ENCODE results near the gene ZNF549. TPM values are rescaled to one million over a fixed set of nuclear protein-coding genes. Genes with fewer than 3 reads are reported as not detected.

Gene ZNF549
- total RNA-seq, 1 donor from 2014 or later: 6.8 TPM

DNA sequence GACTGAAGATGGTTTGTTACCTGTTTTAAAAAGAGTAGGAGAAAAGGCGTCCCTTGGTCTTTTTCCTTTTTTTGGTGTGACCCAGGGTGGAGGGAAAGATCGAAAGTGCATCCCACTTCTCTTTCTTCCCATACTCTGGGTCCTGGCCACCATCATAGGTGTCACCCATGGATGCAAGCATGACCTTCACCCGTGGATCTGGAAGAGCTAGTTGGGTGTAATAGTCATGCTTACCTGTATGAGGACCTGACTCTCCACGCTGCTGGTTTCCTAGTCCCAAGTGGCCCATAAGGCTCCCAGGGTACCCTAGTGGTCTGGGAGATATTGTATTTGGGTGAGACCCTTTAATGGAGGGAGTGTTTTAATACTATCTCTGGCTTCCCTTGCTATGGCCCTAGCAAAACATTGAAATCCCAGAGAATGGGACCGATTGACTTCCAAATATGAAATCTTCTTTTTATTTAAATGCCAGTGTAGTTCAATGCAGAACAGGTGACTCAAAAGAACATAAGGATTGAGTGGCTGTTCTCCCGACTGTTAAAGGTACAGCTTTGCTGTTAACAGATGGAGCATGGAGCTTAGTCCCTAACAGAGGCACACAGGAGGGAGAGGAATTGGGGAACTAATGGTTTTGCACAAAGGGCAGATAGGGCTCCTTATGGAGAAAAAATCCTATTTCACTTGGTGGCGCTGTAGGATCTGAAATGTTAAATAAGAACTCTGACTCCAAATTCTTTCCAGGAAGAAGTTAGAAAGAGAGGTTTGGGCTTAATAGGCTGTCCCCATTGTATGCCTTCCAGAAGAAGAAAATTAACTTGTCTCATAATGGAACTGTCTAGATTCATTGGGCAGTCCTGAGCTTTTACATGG lies 39.5 kb downstream of the ZNF549 start:
- intact Hi-C loops (cut with micrococcal nuclease): no loop called here

DNA sequence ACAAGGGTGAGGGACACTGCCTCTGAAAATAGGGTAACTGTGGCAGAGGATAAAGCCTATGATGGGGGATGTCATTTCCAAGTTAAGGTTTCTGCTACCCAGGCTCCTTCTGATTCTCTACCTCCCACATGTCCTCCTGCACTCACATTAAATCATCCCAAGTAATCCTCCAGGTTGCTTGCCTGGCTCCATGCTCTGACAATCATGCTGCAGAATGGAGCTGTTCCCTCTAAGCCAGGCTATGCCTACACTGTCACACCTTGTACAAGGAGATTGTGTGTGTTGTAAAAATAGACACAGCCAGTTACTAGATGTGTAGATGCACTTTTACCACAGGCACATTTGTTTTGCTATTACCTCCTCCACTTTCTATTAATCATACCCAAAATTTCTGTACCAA lies 43.6 kb downstream of the ZNF549 start:
- intact Hi-C loops (cut with micrococcal nuclease): no loop called here

DNA sequence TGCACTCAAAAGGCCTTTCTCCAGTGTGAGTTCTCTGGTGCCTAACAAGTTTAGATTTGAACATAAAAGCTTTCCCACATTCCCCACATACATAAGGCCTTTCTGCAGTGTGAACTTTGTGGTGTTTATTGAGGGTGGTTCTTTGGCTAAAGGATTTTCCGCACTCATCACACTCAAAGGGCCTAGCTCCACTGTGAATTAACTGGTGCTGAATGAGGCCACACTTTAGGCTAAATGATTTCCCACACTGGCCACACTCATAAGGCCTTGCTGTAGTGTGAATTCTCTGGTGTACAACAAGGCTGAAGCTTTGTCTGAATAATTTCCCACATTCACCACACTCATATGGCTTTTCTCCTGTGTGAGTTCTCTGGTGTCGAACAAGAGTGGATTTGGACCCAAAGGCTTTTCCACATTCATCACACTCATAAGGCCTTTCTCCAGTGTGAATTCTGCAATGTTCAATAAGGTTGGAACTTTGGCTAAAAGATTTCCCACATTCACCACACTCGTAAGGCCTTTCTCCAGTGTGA lies 45.3 kb downstream of the ZNF549 start:
- intact Hi-C loops (cut with micrococcal nuclease): no loop called here

DNA sequence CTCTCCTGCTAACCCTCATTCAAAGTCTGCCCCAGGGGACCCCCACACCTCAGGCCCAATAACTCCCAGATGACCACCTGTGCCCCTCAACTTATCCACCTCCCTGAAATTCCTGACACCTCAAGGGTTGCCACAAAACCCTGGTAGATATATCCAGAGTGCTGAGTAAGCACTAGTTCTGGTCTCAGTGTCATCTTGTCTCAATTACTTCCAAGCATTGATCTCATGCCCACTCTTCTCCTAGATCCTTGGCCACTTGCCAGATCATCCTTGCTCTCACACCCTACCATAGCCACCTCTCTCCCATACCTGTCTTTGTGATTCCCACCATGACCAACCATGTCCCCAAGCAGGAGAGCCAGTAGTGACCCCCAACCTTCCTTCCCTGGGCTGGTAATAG lies 49.5 kb downstream of the ZNF549 start:
- intact Hi-C loops (cut with micrococcal nuclease): loop anchor here (5.0 kb wide), 1 partner anchor 341 kb away; the partner anchor contains the start of gene ZNF417

DNA sequence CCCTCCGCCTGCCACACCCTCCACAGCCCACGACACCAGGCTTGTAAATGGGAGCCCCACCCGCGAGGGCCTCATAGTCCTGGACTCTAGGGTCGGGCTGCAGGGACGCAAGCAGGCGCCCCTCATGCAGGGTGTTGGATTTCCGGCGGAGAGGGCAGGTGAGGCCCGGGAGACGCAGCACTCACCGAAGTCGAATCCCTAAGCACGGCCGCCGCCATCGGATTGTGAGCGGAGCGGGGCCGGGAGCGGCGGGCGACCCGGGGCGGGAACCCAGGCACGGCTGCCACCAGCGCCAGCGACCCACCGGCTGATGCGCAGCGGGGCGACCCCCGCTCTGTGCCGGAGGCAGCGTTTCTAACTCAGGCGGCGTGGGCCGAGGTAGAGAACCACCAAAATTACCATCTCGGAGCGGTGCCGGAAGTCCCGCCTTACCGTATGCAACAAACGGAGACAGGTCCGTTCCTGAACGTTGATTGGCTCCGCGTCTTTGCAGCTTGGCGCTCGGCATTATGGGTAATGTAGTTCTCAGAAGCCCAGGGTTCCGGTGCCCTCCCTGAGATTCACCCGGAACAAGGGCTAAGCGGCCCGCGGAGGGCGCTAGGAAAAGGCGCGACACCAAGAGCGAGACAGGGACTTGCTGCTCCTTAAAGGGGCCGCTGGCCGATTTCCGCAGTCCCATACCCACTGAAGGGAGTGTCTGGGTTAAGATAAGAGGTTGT lies 51.5 kb downstream of the ZNF549 start, which contains the start of gene ZNF416:
Gene ZNF416, minus strand, starts transcription at position 425 of the 719 bp plus-strand sequence. Its CDS starts 207 bp downstream, at position 218.
- intact Hi-C loops (cut with micrococcal nuclease): loop anchor here (1.0 to 5.0 kb wide), 11 partner anchors 19 to 339 kb away; partner anchors contain the start of genes TRAPPC2B, ZNF134, ZNF211 and ZNF417

DNA sequence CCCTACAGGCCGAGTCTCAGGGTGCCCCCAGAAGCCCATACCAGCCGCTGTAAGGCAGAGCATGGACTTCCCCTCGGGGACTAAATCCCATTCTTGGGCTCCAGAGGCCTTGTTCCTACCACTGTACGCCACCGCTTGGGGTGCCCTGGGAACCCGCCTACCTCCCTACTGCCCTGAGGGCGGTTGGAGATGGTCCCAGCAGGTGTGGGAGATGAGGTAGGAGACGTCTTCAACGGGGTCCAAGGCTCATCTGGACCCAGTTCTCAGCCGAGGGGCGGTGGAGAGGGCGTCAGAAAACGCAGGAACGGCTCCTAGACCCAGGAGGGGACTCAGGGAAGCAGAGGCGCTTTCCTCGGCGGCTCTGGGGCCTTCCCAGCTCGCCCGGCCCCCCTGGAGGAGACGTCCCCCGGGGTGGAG lies 56.0 kb downstream of the ZNF549 start:
- intact Hi-C loops (cut with micrococcal nuclease): no loop called here

DNA sequence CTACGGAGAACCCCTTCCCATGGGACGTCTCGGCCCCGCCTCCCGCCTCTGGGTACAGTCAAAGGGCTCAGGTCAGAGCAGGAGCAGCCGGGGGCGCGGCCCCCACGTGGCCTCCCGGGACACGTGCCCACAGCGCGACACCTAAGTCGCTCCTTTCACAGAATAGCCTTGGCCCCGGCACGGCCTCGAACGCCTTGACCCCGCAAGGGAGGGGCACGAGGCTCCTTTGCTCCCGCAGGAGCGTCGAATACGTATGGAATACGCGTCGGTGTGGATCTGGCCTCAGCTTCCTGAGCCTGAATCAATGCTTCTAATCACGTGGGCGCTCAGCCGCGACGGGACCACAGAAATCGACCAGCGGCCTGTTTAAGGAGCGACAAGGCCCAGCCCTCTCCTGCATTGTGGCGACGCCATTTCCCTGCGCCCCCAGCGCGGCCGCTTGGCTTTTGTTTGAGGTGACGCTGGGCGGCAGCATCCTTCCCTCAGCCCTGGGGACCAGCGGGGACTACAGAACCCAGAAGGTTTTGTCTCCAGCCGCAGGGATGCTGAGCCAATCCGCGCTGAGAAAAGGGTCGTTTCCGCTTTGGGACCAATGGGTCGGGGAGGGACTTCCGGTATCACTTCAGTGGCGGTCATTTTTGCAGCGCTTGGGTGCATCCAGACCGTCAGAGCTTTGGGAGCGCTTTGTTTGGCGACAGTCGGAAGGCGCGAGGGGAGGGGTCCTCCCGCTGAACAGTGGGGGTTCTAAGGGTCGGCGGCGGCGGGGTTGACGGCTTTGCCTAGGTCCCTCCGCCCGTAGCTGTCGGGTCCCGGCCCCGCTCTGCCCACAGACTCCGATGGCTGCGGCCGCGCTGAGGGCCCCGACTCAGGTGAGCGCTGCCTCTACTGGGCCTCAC lies 56.6 kb downstream of the ZNF549 start, which contains the start of gene ZIK1:
Gene ZIK1, plus strand, starts transcription at position 625 of the 896 bp plus-strand sequence. Its CDS starts 212 bp downstream, at position 837.
- intact Hi-C loops (cut with micrococcal nuclease): no loop called here

DNA sequence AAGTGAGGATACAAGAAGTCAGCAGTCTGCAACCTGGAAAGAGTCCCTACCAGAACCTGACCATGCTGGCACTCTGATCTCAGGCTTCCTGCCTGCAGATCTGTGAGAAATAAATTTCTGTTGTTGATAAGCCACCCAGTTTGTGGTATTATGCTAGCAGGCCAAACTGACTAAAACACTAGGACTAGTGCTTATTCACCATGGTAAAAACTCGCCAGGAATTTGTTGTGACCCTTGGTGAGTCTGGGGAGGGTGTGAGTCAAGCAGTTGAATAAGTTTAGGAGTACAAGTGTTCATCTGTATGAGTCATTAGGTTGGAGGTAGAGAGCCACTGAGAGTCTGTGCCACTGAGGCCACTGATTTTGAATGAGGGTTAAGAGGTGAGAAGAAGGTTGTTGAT lies 60.4 kb downstream of the ZNF549 start:
- intact Hi-C loops (cut with micrococcal nuclease): no loop called here

DNA sequence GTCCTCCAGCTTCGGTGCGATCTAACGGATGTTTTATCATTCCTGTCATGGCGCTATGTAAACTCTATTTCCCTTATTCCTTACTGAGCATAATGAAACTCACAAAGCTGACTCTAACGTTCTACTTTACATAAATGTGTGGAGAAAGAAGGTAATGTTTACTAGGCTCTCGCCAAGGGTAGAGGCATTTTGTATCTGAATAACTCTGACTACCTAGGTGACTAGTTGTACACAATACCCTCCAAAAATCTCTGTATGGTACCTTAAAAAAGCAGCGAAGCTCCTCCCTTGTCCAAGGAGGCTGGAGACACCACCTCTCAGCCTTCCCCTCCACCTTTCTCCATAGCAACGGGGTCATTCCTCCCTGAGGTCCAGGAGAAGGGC lies 72.2 kb downstream of the ZNF549 start:
- intact Hi-C loops (cut with micrococcal nuclease): loop anchor here (1.0 to 2.0 kb wide), 2 partner anchors 15 to 21 kb away; partner anchors contain the start of genes ZNF134 and ZNF416

DNA sequence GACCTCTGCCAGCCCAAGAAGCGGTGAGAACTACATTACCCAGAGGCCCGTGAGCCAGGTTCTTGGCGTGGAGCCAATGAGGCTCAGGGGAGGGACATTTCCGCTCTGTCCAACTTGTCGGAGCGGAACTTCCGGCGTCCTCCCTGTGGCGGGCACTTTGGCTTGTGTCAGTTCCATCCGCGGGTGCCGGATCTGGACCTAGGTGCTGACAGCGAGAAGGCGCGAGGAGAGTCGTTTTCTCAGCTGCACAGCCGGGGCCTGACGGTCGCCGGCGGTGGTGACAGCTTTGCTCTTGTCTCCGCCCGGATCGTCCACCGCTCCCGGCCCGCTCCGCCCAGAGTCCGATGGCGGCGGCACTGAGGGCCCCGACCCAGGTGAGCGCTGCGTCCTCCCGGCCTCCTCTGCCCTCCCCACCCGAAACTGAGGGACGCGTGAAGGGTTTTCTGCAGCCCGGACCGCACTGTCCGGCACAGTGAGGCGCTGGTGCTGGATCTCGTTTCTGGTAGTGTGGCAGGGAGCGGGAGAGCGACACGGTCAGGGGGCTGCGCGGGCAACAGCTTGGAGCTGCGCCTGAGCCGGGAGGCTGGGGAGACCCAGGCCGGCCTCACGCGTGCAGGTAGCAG lies 72.7 kb downstream of the ZNF549 start, which contains the start of gene ZNF530:
Gene ZNF530, plus strand, starts transcription at position 125 of the 623 bp plus-strand sequence. CDS start 4,461 bp downstream, outside the sequence.
- intact Hi-C loops (cut with micrococcal nuclease): loop anchor here (1.0 to 2.0 kb wide), 2 partner anchors 14 to 21 kb away; partner anchors contain the start of genes ZNF134 and ZNF416

DNA sequence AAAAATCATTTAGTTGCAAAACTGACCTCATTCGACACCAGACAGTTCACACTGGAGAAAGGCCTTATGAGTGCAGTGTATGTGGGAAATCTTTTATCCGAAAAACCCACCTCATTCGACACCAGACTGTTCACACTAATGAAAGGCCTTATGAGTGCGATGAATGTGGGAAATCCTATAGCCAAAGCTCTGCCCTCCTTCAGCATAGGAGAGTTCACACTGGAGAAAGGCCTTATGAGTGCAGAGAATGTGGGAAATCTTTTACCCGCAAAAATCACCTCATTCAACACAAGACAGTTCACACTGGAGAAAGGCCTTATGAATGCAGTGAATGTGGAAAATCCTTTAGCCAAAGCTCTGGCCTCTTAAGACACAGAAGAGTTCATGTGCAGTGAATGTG lies 79.8 kb downstream of the ZNF549 start:
- intact Hi-C loops (cut with micrococcal nuclease): no loop called here

Other genes starting within 250 kb of the ZNF549 start
- gene ZNF460, start 246.9 kb upstream of the ZNF549 start, total RNA-seq: 33.0 and 37.8 TPM in 2 replicates
- gene ZNF543, start 206.9 kb upstream of the ZNF549 start, total RNA-seq: 6.6 and 7.5 TPM in 2 replicates
- gene ZNF304, start 176.1 kb upstream of the ZNF549 start, total RNA-seq: 6.6 and 6.9 TPM in 2 replicates
- gene TRAPPC2B, start 163.8 kb upstream of the ZNF549 start, total RNA-seq: 3.8 and 6.6 TPM in 2 replicates
- gene ZNF547, start 163.8 kb upstream of the ZNF549 start, total RNA-seq: 2.2 and 2.8 TPM in 2 replicates
- 17.1 and 19.9 TPM in 2 replicates for gene ZNF548, start 137.5 kb upstream of the ZNF549 start, total RNA-seq
- 11.3 and 12.1 TPM in 2 replicates for gene ZNF17, start 116.2 kb upstream of the ZNF549 start, total RNA-seq
- 14.0 and 15.2 TPM in 2 replicates for gene ZNF749, start 92.0 kb upstream of the ZNF549 start, total RNA-seq
- gene VN1R1, start 70.2 kb upstream of the ZNF549 start, total RNA-seq: 0.07 and 0.18 TPM in 2 replicates
- 2.9 and 3.2 TPM in 2 replicates for gene ZNF772, start 49.8 kb upstream of the ZNF549 start, total RNA-seq
- 5.9 and 6.7 TPM in 2 replicates for gene ZNF419, start 39.6 kb upstream of the ZNF549 start, total RNA-seq
- gene ZNF773, start 27.4 kb upstream of the ZNF549 start, total RNA-seq: 6.7 and 8.2 TPM in 2 replicates
- 9.0 and 10.0 TPM in 2 replicates for gene ZNF550, start 32.5 kb downstream of the ZNF549 start, total RNA-seq
- gene ZNF416, start 51.6 kb downstream of the ZNF549 start, total RNA-seq: 4.5 and 5.0 TPM in 2 replicates
- gene ZIK1, start 56.8 kb downstream of the ZNF549 start, total RNA-seq: 4.1 and 4.4 TPM in 2 replicates
- 7.6 and 7.7 TPM in 2 replicates for gene ZNF530, start 72.5 kb downstream of the ZNF549 start, total RNA-seq
- gene ZNF134, start 86.9 kb downstream of the ZNF549 start, total RNA-seq: 11.9 and 13.6 TPM in 2 replicates
- 13.6 and 14.3 TPM in 2 replicates for gene ZNF211, start 105.8 kb downstream of the ZNF549 start, total RNA-seq
- not detected in 2 replicates for gene ZSCAN4, start 141.6 kb downstream of the ZNF549 start, total RNA-seq
- 10.2 and 12.2 TPM in 2 replicates for gene ZNF551, start 154.6 kb downstream of the ZNF549 start, total RNA-seq
- 4.3 and 5.1 TPM in 2 replicates for gene ZNF154, start 181.8 kb downstream of the ZNF549 start, total RNA-seq
- gene ZNF671, start 200.3 kb downstream of the ZNF549 start, total RNA-seq: 9.8 and 11.5 TPM in 2 replicates
- 9.0 and 13.1 TPM in 2 replicates for gene ZNF776, start 219.5 kb downstream of the ZNF549 start, total RNA-seq
- 16.8 and 17.2 TPM in 2 replicates for gene ZNF586, start 242.3 kb downstream of the ZNF549 start, total RNA-seq